Measurements from ENCODE around the gene ZFPM1.
"Not testable (repeated sequence)": the region's sequence is repeated elsewhere in the genome, so short reads cannot be mapped to it uniquely, and the experiment has no call there.

GRCh38 chr16:88470696-88471095, 17.6 kb downstream of the ZFPM1 start:
- not testable (repeated sequence) for TF ChIP-seq CTCF (IDR thresholded peaks at IDR 0.05 in 4 of 5, conservative IDR thresholded peaks at IDR 0.05 in 1 of 5); POLR2A (IDR thresholded peaks at IDR 0.05)
